Measurements from ENCODE around the gene CFAP126.

DNA sequence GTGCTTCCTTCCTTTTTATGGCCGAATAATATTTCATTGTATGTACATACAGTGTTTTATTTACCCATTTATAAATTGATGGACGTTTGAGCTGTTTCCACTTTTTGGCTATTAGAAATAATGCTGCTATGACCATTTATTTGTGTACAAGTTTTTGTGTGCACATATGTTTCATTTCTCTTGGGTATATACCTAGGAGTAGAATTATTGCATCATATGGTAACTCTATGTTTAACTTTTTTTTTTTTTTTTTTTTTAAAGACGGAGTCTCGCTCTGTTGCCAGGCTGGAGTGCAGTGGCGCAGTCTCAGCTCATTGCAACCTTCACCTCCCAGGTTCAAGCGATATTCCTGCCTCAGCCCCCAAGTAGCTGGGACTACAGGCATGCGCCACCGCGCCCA is 34.5 kb downstream of the CFAP126 start:
- TF ChIP-seq EZH2 (IDR thresholded peaks at IDR 0.05; ENCODE audit: insufficient read depth, low read length) = no peak
- TF ChIP-seq CTCF (IDR thresholded peaks at IDR 0.05; ENCODE audit: insufficient read depth, low read depth, low read length) = no peak

All from astrocyte (in vitro differentiated cells and primary cell).